H1 (cell line): Measurements from ENCODE around the gene ARHGAP25. TPM values are rescaled to one million over a fixed set of nuclear protein-coding genes. Genes with fewer than 3 reads are reported as not detected.

Experiments used
- CTCF ChIA-PET: fragments of 300-600 bp; sonication (Branson Sonifier 250); formaldehyde crosslinking; loops from one replicate; lab custom pipeline; 2021; ENCODE audit not compliant: partially characterized antibody; lab: Charles Lee
- POLR2A ChIA-PET: fragments of 300-600 bp; sonication (Branson Sonifier 250); formaldehyde crosslinking; loops from one replicate; lab custom pipeline; 2021; ENCODE audit warnings: inconsistent platforms; ENCODE audit not compliant: partially characterized antibody; lab: Charles Lee
- DNase-seq, 2 experiments: peaks; one replicate each; pipeline versions ENCODE4 v3.0.0 to v3.0.0-alpha.2; 2010 to 2022; ENCODE audit warnings: low spot score in 2 of 2, low read depth in 1 of 2, mixed read lengths in 1 of 2
- FAIRE-seq: peaks from 2 replicates; lab custom pipeline; 2011; peaks lifted over from hg19 to GRCh38; lab: Jason Lieb, UNC
- H2AFZ ChIP-seq: 2 replicates; pipeline ENCODE4 v1.8.1; 2012; ENCODE audit warnings: low read length, inconsistent platforms
- H2AK5ac ChIP-seq: 2 replicates; pipeline ENCODE4 v1.6.1; 2013; ENCODE audit warnings: low read depth, low read length
- H2BK120ac ChIP-seq: replicated peaks from 2 replicates; pipeline ENCODE3; 2013; ENCODE audit warnings: low read depth, low read length, inconsistent platforms
- H2BK12ac ChIP-seq: 2 replicates; pipeline ENCODE4 v1.6.1; 2013; ENCODE audit warnings: low read depth, low read length
- H2BK15ac ChIP-seq: 2 replicates; pipeline ENCODE4 v1.6.1; 2013; ENCODE audit warnings: low read length
- H2BK20ac ChIP-seq: 2 replicates; pipeline ENCODE4 v1.6.1; 2013; ENCODE audit warnings: low read length
- H2BK5ac ChIP-seq: 2 replicates; pipeline ENCODE4 v1.6.1; 2013; ENCODE audit warnings: low read depth, low read length
- H3K14ac ChIP-seq: 2 replicates; pipeline ENCODE4 v1.6.1; 2013; ENCODE audit warnings: inconsistent platforms; ENCODE audit not compliant: insufficient read length
- H3K18ac ChIP-seq: 2 replicates; pipeline ENCODE4 v1.6.1; 2013; ENCODE audit warnings: low read length; ENCODE audit errors: extremely low read depth
- H3K23ac ChIP-seq: 2 replicates; pipeline ENCODE4 v1.6.1; 2013; ENCODE audit warnings: inconsistent platforms; ENCODE audit not compliant: insufficient read length
- H3K23me2 ChIP-seq: 2 replicates; pipeline ENCODE4 v1.6.1; 2013; ENCODE audit warnings: low read depth, low read length
- H3K27ac ChIP-seq: 2 replicates; pipeline ENCODE4 v1.6.1; 2011; ENCODE audit warnings: low read depth, low read length, inconsistent platforms
- H3K27me3 ChIP-seq, 4 experiments: replicated peaks in 1 of 4; 1 replicate in 1 of 4; 2 replicates in 3 of 4; pipeline versions ENCODE4 v1.6.1 to v1.8.1; 2011 to 2013; ENCODE audit warnings: low read length in 3 of 4, mild to moderate bottlenecking in 3 of 4, inconsistent platforms in 2 of 4, mixed read lengths in 2 of 4, moderate library complexity in 1 of 4; ENCODE audit not compliant: control insufficient read depth in 3 of 4, insufficient read depth in 3 of 4; ENCODE audit errors: extremely low read depth in 1 of 4
- H3K36me3 ChIP-seq, 4 experiments: 2 replicates each; pipeline versions ENCODE4 v1.6.1 to v1.8.1; 2011 to 2013; ENCODE audit warnings: mild to moderate bottlenecking in 4 of 4, low read length in 3 of 4, moderate library complexity in 2 of 4, control low read depth in 1 of 4, inconsistent platforms in 1 of 4; ENCODE audit not compliant: insufficient read depth in 4 of 4, control insufficient read depth in 2 of 4
- H3K4ac ChIP-seq: replicated peaks from 2 replicates; pipeline ENCODE3; 2013; ENCODE audit warnings: low read length, low read depth, mixed read lengths, inconsistent platforms; ENCODE audit not compliant: insufficient read length
- H3K4me1 ChIP-seq, 4 experiments: replicated peaks in 1 of 4; 1 replicate in 1 of 4; 2 replicates in 3 of 4; pipeline versions ENCODE4 v1.6.1 to v1.8.1; 2011 to 2013; ENCODE audit warnings: low read length in 3 of 4, inconsistent platforms in 2 of 4, mixed read lengths in 1 of 4; ENCODE audit not compliant: insufficient read depth in 4 of 4, control insufficient read depth in 3 of 4
- H3K4me2 ChIP-seq, 2 experiments: 2 replicates each; pipeline versions ENCODE4 v1.6.1 to v1.8.1; 2011 to 2013; ENCODE audit warnings: low read depth in 2 of 2, low read length in 2 of 2, control low read depth in 1 of 2, inconsistent platforms in 1 of 2, mild to moderate bottlenecking in 1 of 2; ENCODE audit not compliant: insufficient read depth in 1 of 2
- H3K4me3 ChIP-seq, 4 experiments: fragments of 200-600, 300-600 bp in 1 of 4; sonication (generic), shearing (Covaris generic), sonication (Bioruptor Twin) in 1 of 4; 2 replicates each; pipeline versions ENCODE4 v1.5.1 to v1.8.1; 2011 to 2016; ENCODE audit warnings: low read length in 4 of 4, low read depth in 3 of 4, control low read depth in 2 of 4, inconsistent platforms in 2 of 4, mild to moderate bottlenecking in 2 of 4, mixed read lengths in 1 of 4, moderate library complexity in 1 of 4; ENCODE audit not compliant: insufficient read depth in 2 of 4; ENCODE audit errors: extremely low read depth in 1 of 4
- H3K56ac ChIP-seq: replicated peaks from 2 replicates; pipeline ENCODE3; 2013; ENCODE audit warnings: low read depth, mild to moderate bottlenecking, mixed read lengths, low read length, inconsistent platforms; ENCODE audit not compliant: insufficient read length
- H3K79me1 ChIP-seq: 2 replicates; pipeline ENCODE4 v1.6.1; 2013; ENCODE audit warnings: low read depth, low read length, control low read depth
- H3K79me2 ChIP-seq, 2 experiments: 2 replicates each; pipeline versions ENCODE4 v1.6.1 to v1.8.1; 2012 to 2013; ENCODE audit warnings: low read length in 2 of 2, mild to moderate bottlenecking in 2 of 2, inconsistent platforms in 1 of 2; ENCODE audit not compliant: insufficient read depth in 2 of 2, control insufficient read depth in 1 of 2
- H3K9ac ChIP-seq, 4 experiments: replicated peaks in 1 of 4; 1 replicate in 1 of 4; 2 replicates in 3 of 4; pipeline versions ENCODE4 v1.6.1 to v1.8.1; 2011 to 2013; ENCODE audit warnings: low read depth in 3 of 4, low read length in 3 of 4, control low read depth in 2 of 4, mild to moderate bottlenecking in 2 of 4, moderate library complexity in 2 of 4, inconsistent platforms in 1 of 4; ENCODE audit errors: extremely low read depth in 1 of 4
- H3K9me3 ChIP-seq, 2 experiments: 2 replicates each; pipeline versions ENCODE4 v1.6.1 to v1.8.1; 2012 to 2013; ENCODE audit warnings: mild to moderate bottlenecking in 2 of 2, moderate library complexity in 2 of 2, control low read depth in 1 of 2, inconsistent platforms in 1 of 2, low read depth in 1 of 2, low read length in 1 of 2, mixed read lengths in 1 of 2; ENCODE audit not compliant: insufficient read depth in 2 of 2
- H4K20me1 ChIP-seq, 2 experiments: replicated peaks in 1 of 2; 2 replicates each; pipeline versions ENCODE3 to v1.8.1; 2011 to 2013; ENCODE audit warnings: inconsistent platforms in 2 of 2, low read length in 2 of 2, mild to moderate bottlenecking in 1 of 2; ENCODE audit not compliant: insufficient read depth in 2 of 2, control insufficient read depth in 1 of 2
- H4K5ac ChIP-seq: 2 replicates; pipeline ENCODE4 v1.6.1; 2013; ENCODE audit warnings: low read length, low read depth, mixed read lengths, inconsistent platforms; ENCODE audit not compliant: insufficient read length
- H4K8ac ChIP-seq: 2 replicates; pipeline ENCODE4 v1.8.0; 2013; ENCODE audit warnings: mild to moderate bottlenecking, moderate library complexity, low read length, inconsistent platforms; ENCODE audit not compliant: insufficient read depth; ENCODE audit errors: extremely low read depth
- H4K91ac ChIP-seq: replicated peaks from 2 replicates; pipeline ENCODE3; 2013; ENCODE audit warnings: low read length, mixed read lengths, inconsistent platforms; ENCODE audit not compliant: insufficient read length
- MAFK ChIP-seq: IDR thresholded peaks from 2 replicates; pipeline ENCODE4 v1.6.1; 2012; ENCODE audit warnings: low read depth, mild to moderate bottlenecking, improper control_type of control experiment, low read length
- TBP ChIP-seq: IDR thresholded peaks from 2 replicates; pipeline ENCODE4 v1.6.1; 2011; ENCODE audit warnings: low read depth, low read length, improper control_type of control experiment
- WGBS, 2 experiments: shearing (Covaris generic) in 1 of 2; methylation state at CpG; one replicate each; pipeline versions ENCODE4 v1.1.6 to v1.1.7; 2013 to 2015; ENCODE audit warnings: low lambda C conversion rate in 2 of 2, mixed read lengths in 2 of 2, inconsistent platforms in 1 of 2, low coverage in 1 of 2, missing lambda C conversion rate in 1 of 2; ENCODE audit not compliant: insufficient replicate concordance in 2 of 2, insufficient coverage in 1 of 2, insufficient read length in 1 of 2; ENCODE audit errors: extremely low coverage in 1 of 2, missing lambda C conversion rate in 1 of 2; 5-methylcytosine and 5-hydroxymethylcytosine counted together
- polyA plus RNA-seq, 7 experiments: library from polyadenylated mRNA; depleted of rRNA in 3 of 7; stranded (reverse) in 5 of 7; unstranded in 2 of 7; fragments of >200 nt in 5 of 7; fragments of 200-250 nt in 2 of 7; gene quantifications; 1 replicate in 5 of 7; 2 replicates in 1 of 7; 4 replicates in 1 of 7; pipeline versions ENCODE4 v1.2.1 to v1.2.3, GENCODE V29; 2011 to 2013; ENCODE audit warnings: missing spikeins in 2 of 7, mixed read lengths in 2 of 7
- total RNA-seq: library from RNA; stranded (reverse); fragmentation: NEBNext Ultra II Directional; extraction: Animal tissue kit (Norgen Biotek cat#: 25700); gene quantifications from 2 replicates; pipeline ENCODE4 v1.2.1, GENCODE V29; 2021

ARHGAP25 gene
- total and polyA plus RNA-seq, 2 of the 8 experiments (the other 6 are each of a cell fraction or from before 2014, with no cell fraction given), result 1.00 to 1.2 TPM

GRCh38 chr2:68696554-68696953 is 38.1 kb upstream of the ARHGAP25 start:
- Histone ChIP-seq H3K18ac (no peak overlapping the region), H2BK5ac (0 out of 2 replicates have a peak overlapping the region, but pooled peaks have one; percentile 86), H2BK120ac (no peak overlapping the region)
- peak; percentile 19 for FAIRE-seq
- POLR2A ChIA-PET, result no interaction called here
- 0 out of 2 replicates have a peak, but pooled peaks have one; percentile 2 for TF ChIP-seq MAFK
- TF ChIP-seq TBP, result no peak
- TF ChIP-seq, all 59 proteins: peak for 1
- no peak overlapping the region for H3K4ac ChIP-seq
- H3K9me3 ChIP-seq, result peaks cover 7 to 17% of the 10 kb centered on the region in 2 experiments; a peak in 2 of 4 replicates
- no peak overlapping the region for H2BK15ac ChIP-seq
- no peak overlapping the region for H3K56ac ChIP-seq
- H2BK12ac ChIP-seq, result no peak overlapping the region
- CTCF ChIA-PET, result interaction anchor here (1.2 to 1.6 kb wide), 3 partner anchors 11 to 15 kb away, joined by 3 to 9 read pairs (median 4); no protein-coding TSS in a partner anchor
- no peaks in the 10 kb centered on the region for H3K79me2 ChIP-seq
- peak overlapping the region in 1 of 4 experiments; percentile 19; a peak in 1 of 8 replicates for H3K4me3 ChIP-seq
- H3K23ac ChIP-seq, result no peak overlapping the region
- H3K14ac ChIP-seq, result no peak overlapping the region
- WGBS, 2 experiments, result 64% methylated on average over 2 of the region's 2 CpGs; no CpG with 5 or more reads in 1 of the 2 experiments
- H2AFZ ChIP-seq, result no peak overlapping the region
- H4K5ac ChIP-seq, result no peak overlapping the region
- no peak overlapping the region for H3K9ac ChIP-seq
- H3K36me3 ChIP-seq, result no peaks in the 10 kb centered on the region; a peak in 3 of 8 replicates
- H3K4me1 ChIP-seq, result peaks cover 0 to 6% (median 2%) of the 10 kb centered on the region in 4 experiments; a peak in 2 of 7 replicates
- peak in 1 of 2 experiments; percentile 31 for DNase-seq
- H3K79me1 ChIP-seq, result no peaks in the 10 kb centered on the region
- no peak overlapping the region for H3K27ac ChIP-seq
- H4K20me1 ChIP-seq, result no peaks in the 10 kb centered on the region
- H3K23me2 ChIP-seq, result no peaks in the 10 kb centered on the region
- H4K91ac ChIP-seq, result no peak overlapping the region
- no peaks in the 10 kb centered on the region for H3K27me3 ChIP-seq
- H4K8ac ChIP-seq, result no peak overlapping the region
- H2BK20ac ChIP-seq, result no peak overlapping the region; the same call in 1 of the 2 replicates
- no peak overlapping the region for H2AK5ac ChIP-seq
- peak overlapping the region; percentile 21 to 36; a peak in 1 of 4 replicates for H3K4me2 ChIP-seq
